Motor neuron (in vitro differentiated cells): Measurements from ENCODE around the gene CDH26. TPM values are rescaled to one million over a fixed set of nuclear protein-coding genes. Genes with fewer than 3 reads are reported as not detected.
A peak's percentile ranks its signal among the peaks of the same experiment; 100 is the strongest.

ENCODE experiments used
- ATAC-seq, 8 experiments: fragments of 200-7000 bp; cut with Tn5 transposase; replicated peaks in 6 of 8; 2 replicates each; pipeline ENCODE4 v1.8.0; 2021; ENCODE audit warnings: mild to moderate bottlenecking in 8 of 8, moderate library complexity in 8 of 8
- H3K27ac ChIP-seq, 2 donors: fragments of 250-450 bp; sonication (Bioruptor Pico); 2 replicates each; pipeline ENCODE4 v1.9.0; 2021; ENCODE audit warnings: antibody characterized with exemption in 2 of 2, mild to moderate bottlenecking in 2 of 2, moderate library complexity in 1 of 2
- H3K4me1 ChIP-seq, 2 donors: fragments of 250-450 bp; sonication (Bioruptor Pico); replicated peaks in 1 of 2; 2 replicates each; pipeline ENCODE4 v1.6.1; 2021; ENCODE audit warnings: antibody characterized with exemption in 2 of 2, mild to moderate bottlenecking in 2 of 2, moderate library complexity in 1 of 2
- H3K4me3 ChIP-seq, 5 donors: fragments of 250-450 bp; sonication (Bioruptor Pico); 2 replicates each; pipeline ENCODE4 v1.9.0; 2021; ENCODE audit warnings: antibody characterized with exemption in 5 of 5, mild to moderate bottlenecking in 5 of 5, moderate library complexity in 4 of 5
- WGBS, 10 experiments: fragments of 450-650 bp; shearing (Covaris generic); methylation state at CpG; one replicate each; pipeline ENCODE4 v1.0.0; 2022; 5-methylcytosine and 5-hydroxymethylcytosine counted together
- in situ Hi-C, 9 experiments: fragments of 400-800 bp; cut with MboI; loops; one replicate each; pipeline ENCODE4 v1.15.0; 2021; ENCODE audit warnings: low sequenced_read_pairs in 9 of 9, low pct_unique_long_range_greater_than_20kb in 2 of 9; ENCODE audit not compliant: unreplicated experiment in 9 of 9
- total RNA-seq, 8 experiments: library from RNA; unstranded; fragments of 300-600 nt; gene quantifications; 2 replicates each; pipeline versions ENCODE4 v1.2.3 to v1.2.4, GENCODE V29; 2022

The CDH26 gene
- 1 to 10 TPM in 2 of 8 experiments, under 1 TPM in 5, not detected in 1; 0.29 to 1.1 (median 0.43) TPM for total RNA-seq

DNA sequence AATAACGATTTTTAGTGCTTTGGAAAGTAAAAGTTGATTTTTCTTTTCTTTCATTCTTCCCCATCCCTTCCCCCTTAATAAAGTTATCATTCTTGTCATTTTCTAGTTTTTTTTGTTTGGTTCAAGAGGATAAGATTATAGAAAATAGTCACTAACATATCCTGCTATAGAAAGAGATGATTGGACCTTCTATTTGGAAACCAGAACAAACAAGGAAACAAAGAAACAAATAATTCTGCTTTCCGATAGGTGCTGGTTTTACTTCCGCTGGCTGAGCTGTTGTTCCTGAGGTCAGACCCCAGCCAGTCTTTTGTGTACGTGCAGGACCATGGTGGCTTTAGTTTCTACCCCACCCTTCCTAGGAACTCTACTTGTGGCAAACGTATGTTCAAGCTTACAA lies at the start of gene CDH26:
Gene CDH26 (plus strand): TSS at position 301 of the 400 bp plus-strand sequence. CDS start 304 bp downstream, outside the sequence.
- Histone ChIP-seq H3K27ac (no peak within 1 kb of the TSS), H3K4me1 (peaks cover 5 to 15% of the 10 kb centered on the region in 2 donors), H3K4me3 (no peak within 1 kb of the TSS)
- 0 to 91% (median 54%) methylated on average over 1 to 4 of the region's 5 CpGs for WGBS, 10 experiments
- in situ Hi-C loops: no loop called here
- no peak for ATAC-seq

GRCh38 chr20:59908855-59909254 lies 49.4 kb upstream of the CDH26 start:
- no peak overlapping the region for H3K4me3 ChIP-seq
- ATAC-seq: no peak
- in situ Hi-C loops: no loop called here
- WGBS, 10 experiments: 74 to 95% (median 85%) methylated on average over 4 to 5 of the region's 5 CpGs; no CpG with 5 or more reads in 1 of the 10 experiments
- no peak overlapping the region for H3K27ac ChIP-seq
- H3K4me1 ChIP-seq: no peaks in the 10 kb centered on the region

GRCh38 chr20:59911041-59911440 lies 47.2 kb upstream of the CDH26 start:
- no peak for ATAC-seq
- H3K27ac ChIP-seq: no peak overlapping the region
- H3K4me1 ChIP-seq: no peaks in the 10 kb centered on the region
- H3K4me3 ChIP-seq: no peak overlapping the region
- in situ Hi-C loops: no loop called here
- 0 to 92% (median 78%) methylated on average over 1 to 2 of the region's 2 CpGs; no CpG with 5 or more reads in 1 of the 10 experiments for WGBS, 10 experiments

DNA sequence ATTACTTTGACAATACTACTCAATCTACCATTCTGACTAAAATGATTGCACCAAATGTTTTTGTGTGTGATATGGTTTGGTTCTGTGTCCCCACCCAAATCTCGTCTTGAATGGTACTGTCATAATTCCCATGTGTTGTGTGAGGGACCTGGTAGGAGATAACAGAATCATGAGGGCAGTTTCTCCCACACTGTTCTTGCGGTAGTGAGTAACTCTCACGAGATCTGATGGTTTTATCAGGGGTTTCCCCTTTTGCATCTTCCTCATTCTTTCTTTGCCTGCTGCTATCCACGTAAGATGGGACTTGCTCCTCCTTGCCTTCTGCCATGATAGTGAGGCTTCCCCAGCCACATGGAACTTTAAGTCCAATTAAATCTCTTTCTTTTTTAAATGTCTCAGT lies 45.6 kb upstream of the CDH26 start:
- 44 to 93% (median 86%) methylated on average over 1 to 4 of the region's 4 CpGs; no CpG with 5 or more reads in 2 of the 10 experiments for WGBS, 10 experiments
- ATAC-seq: no peak
- no peak overlapping the region for H3K27ac ChIP-seq
- H3K4me3 ChIP-seq: no peak overlapping the region
- no peaks in the 10 kb centered on the region for H3K4me1 ChIP-seq
- in situ Hi-C loops: no loop called here

GRCh38 chr20:59920944-59921343 lies 37.3 kb upstream of the CDH26 start:
- ATAC-seq: no peak
- Histone ChIP-seq H3K27ac (no peak overlapping the region), H3K4me1 (peaks cover 0 to 15% of the 10 kb centered on the region in 2 donors), H3K4me3 (no peak overlapping the region)
- in situ Hi-C loops: no loop called here

DNA sequence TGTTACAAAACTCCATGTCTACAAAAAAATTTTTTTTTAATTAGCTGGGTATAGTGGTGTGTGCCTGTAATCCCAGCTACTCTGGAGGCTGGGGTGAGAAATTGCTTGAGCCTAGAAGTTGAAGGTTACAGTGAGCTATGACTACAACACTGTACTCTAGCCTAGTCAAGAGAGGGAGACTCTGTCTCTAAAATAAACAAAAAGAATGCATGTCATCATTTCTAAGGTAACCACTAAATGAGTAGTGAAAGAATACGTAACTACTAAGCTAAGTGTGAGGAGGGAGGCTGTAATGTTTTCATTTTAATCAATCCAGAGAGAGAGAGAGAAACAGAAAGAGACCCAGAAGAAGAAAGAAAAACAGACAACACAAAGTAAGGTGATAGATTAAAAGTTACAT lies 34.7 kb upstream of the CDH26 start:
- 88 to 100% (median 100%) methylated on average over 1 of the region's 1 CpG; no CpG with 5 or more reads in 4 of the 10 experiments for WGBS, 10 experiments
- in situ Hi-C loops: no loop called here
- ATAC-seq: peak in 1 of 8 experiments; percentile 12
- H3K27ac ChIP-seq: no peak overlapping the region
- peaks cover 0 to 10% of the 10 kb centered on the region in 2 donors for H3K4me1 ChIP-seq
- H3K4me3 ChIP-seq: no peak overlapping the region

DNA sequence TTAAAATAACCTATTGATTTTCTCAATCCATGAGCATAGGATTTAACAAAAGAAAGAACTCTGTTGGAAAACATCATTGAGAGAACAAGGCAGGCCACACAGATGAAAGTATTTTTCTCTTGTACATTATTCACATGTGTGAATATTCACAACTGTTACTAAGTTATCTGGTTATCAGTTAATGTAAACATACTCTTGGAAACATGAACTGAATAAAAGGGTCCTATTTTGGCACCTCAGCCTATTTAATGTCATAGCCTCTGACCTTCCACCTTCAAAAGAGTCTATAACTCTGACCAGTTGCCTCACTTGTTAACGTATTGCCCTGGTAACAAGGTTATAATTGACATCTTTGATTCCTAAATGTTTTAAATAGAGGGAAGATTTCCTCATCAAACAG lies 32.9 kb upstream of the CDH26 start:
- in situ Hi-C loops: no loop called here
- 50 to 88% (median 75%) methylated on average over 1 of the region's 1 CpG; no CpG with 5 or more reads in 2 of the 10 experiments for WGBS, 10 experiments
- Histone ChIP-seq H3K4me3 (no peak overlapping the region), H3K4me1 (peaks cover 0 to 18% of the 10 kb centered on the region in 2 donors), H3K27ac (no peak overlapping the region)
- ATAC-seq: no peak

DNA sequence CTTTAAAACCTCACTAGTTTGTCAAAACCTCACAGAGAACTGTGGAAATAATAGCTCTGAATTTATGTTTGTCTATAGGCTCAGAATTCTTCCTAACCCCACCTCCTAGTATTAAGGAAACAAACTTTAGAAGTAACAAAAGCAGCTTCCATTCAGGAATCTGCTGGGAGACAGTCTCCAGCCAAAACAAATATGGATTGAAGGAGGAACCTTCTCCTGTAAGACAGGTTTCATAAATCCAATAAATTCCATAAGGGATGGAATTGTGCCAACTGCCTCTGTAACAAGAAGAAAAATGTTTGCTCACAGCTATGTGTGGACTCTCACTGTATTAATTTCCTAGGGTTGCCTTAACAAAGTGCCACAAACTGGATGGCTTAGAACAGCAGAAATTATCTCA lies 32.3 kb upstream of the CDH26 start:
- ATAC-seq: peak in 2 of 8 experiments; percentile 61 to 68
- H3K27ac ChIP-seq: no peak overlapping the region
- in situ Hi-C loops: no loop called here
- peaks cover 0 to 19% of the 10 kb centered on the region in 2 donors for H3K4me1 ChIP-seq
- no peak overlapping the region for H3K4me3 ChIP-seq

DNA sequence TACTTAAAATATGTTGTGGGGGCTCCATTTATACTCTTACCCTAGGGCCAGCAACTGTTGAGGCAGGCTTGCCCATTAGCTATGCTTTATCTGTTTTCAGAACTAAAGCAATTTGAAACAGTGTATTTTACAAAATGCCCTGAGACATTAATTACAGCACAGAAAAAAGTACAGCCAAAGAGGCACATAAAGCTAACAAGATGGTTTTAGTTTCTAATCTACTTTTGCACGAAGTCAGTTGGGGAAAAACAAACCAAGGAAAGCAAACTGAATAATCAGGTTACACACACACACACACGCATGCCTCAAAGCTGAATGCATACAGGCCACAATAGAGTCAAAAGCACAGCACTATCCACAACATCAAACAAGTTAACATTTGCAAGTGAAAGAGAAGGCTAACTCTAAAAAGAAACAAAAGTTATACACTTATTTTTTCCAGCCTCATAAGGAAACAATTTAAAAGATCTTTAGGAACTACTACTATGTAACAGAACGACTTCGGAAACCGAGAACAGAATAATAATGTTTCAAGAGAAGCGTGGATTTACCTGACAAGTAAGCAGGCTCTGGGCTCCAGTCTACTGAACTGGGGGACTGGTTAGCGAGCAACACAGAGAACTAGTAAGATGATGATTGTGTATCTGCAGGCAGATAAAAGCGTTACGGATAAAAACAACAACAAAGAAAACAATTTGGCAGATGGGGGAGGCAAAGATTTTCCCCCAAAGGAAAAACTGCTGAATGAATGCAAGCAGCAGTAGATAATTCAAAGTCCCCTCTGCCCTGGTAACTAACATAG lies 26.5 kb upstream of the CDH26 start:
- Histone ChIP-seq H3K27ac (no peak overlapping the region), H3K4me1 (peaks cover 3 to 19% of the 10 kb centered on the region in 2 donors), H3K4me3 (no peak overlapping the region)
- 20 to 91% (median 49%) methylated on average over 1 to 9 of the region's 9 CpGs for WGBS, 10 experiments
- ATAC-seq: peak in 1 of 8 experiments; percentile 31
- in situ Hi-C loops: no loop called here

DNA sequence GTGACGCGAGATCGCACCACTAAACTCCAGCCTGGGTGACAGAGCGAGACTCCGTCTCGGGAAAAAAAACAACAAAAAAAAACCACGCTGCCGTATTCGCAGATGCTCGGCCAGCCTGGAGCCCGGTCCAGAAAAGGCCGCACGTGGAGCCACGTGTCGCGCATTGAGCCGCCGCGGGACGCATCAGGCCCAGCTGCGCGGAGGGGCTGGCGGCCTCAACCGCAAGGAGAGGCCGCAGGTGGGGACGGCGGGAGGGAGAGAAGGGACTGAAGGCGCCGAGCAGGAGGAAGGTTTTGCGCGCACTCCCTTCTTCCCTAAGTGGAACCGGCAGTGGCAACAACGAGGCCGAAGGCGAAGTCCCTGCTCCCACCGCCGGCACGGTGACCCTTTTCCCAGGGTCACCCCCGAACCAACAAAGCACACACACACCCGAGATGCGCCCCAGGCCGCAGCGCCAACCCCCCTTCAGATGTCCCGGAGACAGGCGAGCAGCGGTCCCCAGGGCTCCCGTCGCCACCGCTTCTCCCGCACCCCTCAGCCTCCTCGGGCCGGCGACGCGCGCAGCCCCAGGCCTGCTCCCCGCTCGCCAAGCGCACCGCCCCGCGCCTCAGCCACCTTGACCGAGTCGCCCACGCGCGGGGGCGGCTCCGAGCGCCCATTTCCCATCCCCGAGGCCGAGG lies 25.5 kb upstream of the CDH26 start:
- Histone ChIP-seq H3K4me3 (no peak overlapping the region), H3K27ac (no peak overlapping the region), H3K4me1 (peaks cover 3 to 29% of the 10 kb centered on the region in 2 donors)
- 95 to 100% (median 98%) methylated on average over 4 to 16 of the region's 72 CpGs; no CpG with 5 or more reads in 4 of the 10 experiments for WGBS, 10 experiments
- in situ Hi-C loops: no loop called here
- peak in 1 of 8 experiments; percentile 9 for ATAC-seq

GRCh38 chr20:59933296-59933848 lies 24.9 kb upstream of the CDH26 start, which contains the start of gene SYCP2:
Gene SYCP2 (minus strand): TSS chr20:59933637. CDS start chr20:59922413, 11,224 bp downstream.
- ATAC-seq: peak in 4 of 8 experiments; percentile 3 to 50 (median 20)
- peaks cover 5 to 35% of the 10 kb centered on the region in 2 donors for H3K4me1 ChIP-seq
- H3K27ac ChIP-seq: no peak within 1 kb of the TSS
- H3K4me3 ChIP-seq: peak within 1 kb of the TSS in 4 of 5 donors; percentile 10 to 29 (median 24)
- in situ Hi-C loops: no loop called here
- 60% methylated on average over 1 of the region's 65 CpGs; no CpG with 5 or more reads in 9 of the 10 experiments for WGBS, 10 experiments

GRCh38 chr20:59933849-59934585 lies 24.2 kb upstream of the CDH26 start:
- in situ Hi-C loops: no loop called here
- no peak overlapping the region for H3K27ac ChIP-seq

More at GRCh38 chr20:59933849-59934585, 24.2 kb upstream of the CDH26 start:
- peak; percentile 78 to 95 (median 85) for ATAC-seq
- H3K4me3 ChIP-seq: peak overlapping the region in 4 of 5 donors; percentile 10 to 29 (median 24)
- peaks cover 11 to 42% of the 10 kb centered on the region in 2 donors for H3K4me1 ChIP-seq
- WGBS, 10 experiments: 9 to 64% (median 25%) methylated on average over 1 to 13 of the region's 59 CpGs
